GM21423 (cell line): ENCODE results near the gene ACER3.
"Not testable (repeated sequence)": the region's sequence is repeated elsewhere in the genome, so short reads cannot be mapped to it uniquely, and the experiment has no call there.

ENCODE experiments used
- ATAC-seq: cut with Tn5 transposase; IDR thresholded peaks from one replicate; pipeline ENCODE4 v1.9.1; 2021; ENCODE audit warnings: mild to moderate bottlenecking, moderate library complexity; ENCODE audit not compliant: unreplicated experiment

The ACER3 gene

GRCh38 chr11:76860539-76861475, at the start of gene ACER3:
ACER3 (plus strand) TSS chr11:76860918; CDS start chr11:76860977, 59 bp downstream.
- peak; percentile 96 for ATAC-seq

- ATAC-seq = no peak
These were observed 49.5 kb upstream of the ACER3 start for GRCh38 chr11:76811259-76811658.

- no peak for ATAC-seq
These were observed 46.3 kb upstream of the ACER3 start for GRCh38 chr11:76814414-76814813.

- ATAC-seq = not testable (repeated sequence)
These were observed 45.0 kb upstream of the ACER3 start for GRCh38 chr11:76815678-76816077.

- ATAC-seq = no peak
These were observed 40.5 kb upstream of the ACER3 start for GRCh38 chr11:76820184-76820566.

GRCh38 chr11:76821396-76821795, 39.3 kb upstream of the ACER3 start:
- not testable (repeated sequence) for ATAC-seq

- no peak for ATAC-seq
These were observed 38.3 kb upstream of the ACER3 start for GRCh38 chr11:76822406-76822805.

GRCh38 chr11:76823481-76824028, 37.2 kb upstream of the ACER3 start:
- ATAC-seq = no peak

GRCh38 chr11:76824083-76824939, 36.4 kb upstream of the ACER3 start:
- no peak for ATAC-seq

GRCh38 chr11:76824980-76825725, 35.6 kb upstream of the ACER3 start:
- ATAC-seq = no peak

- no peak for ATAC-seq
These were observed 34.9 kb upstream of the ACER3 start for GRCh38 chr11:76825726-76826396.

- ATAC-seq = not testable (repeated sequence)
These were observed 34.2 kb upstream of the ACER3 start for GRCh38 chr11:76826508-76826907.

GRCh38 chr11:76827005-76827404, 33.7 kb upstream of the ACER3 start:
- not testable (repeated sequence) for ATAC-seq

- no peak for ATAC-seq
These were observed 29.9 kb upstream of the ACER3 start for GRCh38 chr11:76830639-76831327.

- ATAC-seq = no peak
These were observed 28.9 kb upstream of the ACER3 start for GRCh38 chr11:76831686-76832310.

- no peak for ATAC-seq
These were observed 28.4 kb upstream of the ACER3 start for GRCh38 chr11:76832361-76832760.

GRCh38 chr11:76834151-76834550, 26.6 kb upstream of the ACER3 start:
- no peak for ATAC-seq

- no peak for ATAC-seq
These were observed 25.7 kb upstream of the ACER3 start for GRCh38 chr11:76835036-76835435.
